Neural cell (in vitro differentiated cells): ENCODE results near the gene ATG14. TPM values are rescaled to one million over a fixed set of nuclear protein-coding genes. Genes with fewer than 3 reads are reported as not detected.

Experiments
- H2AFZ ChIP-seq: fragments of 200-600, 300-800 bp; sonication (generic), shearing (Covaris generic); 2 replicates; pipeline ENCODE4 v1.6.0; 2014; ENCODE audit warnings: low read depth, mild to moderate bottlenecking, antibody characterized with exemption, low read length, moderate library complexity
- H3F3A ChIP-seq: fragments of 200-600 bp; shearing (Covaris generic); 2 replicates; pipeline ENCODE4 v1.6.1; 2016; ENCODE audit warnings: mild to moderate bottlenecking, moderate library complexity, mixed read lengths, antibody characterized with exemption, low read length; ENCODE audit not compliant: insufficient read depth, poor library complexity, severe bottlenecking
- H3K27ac ChIP-seq: fragments of 200-600, 300-800 bp; sonication (generic), shearing (Covaris generic); 2 replicates; pipeline ENCODE4 v1.5.1; 2014; ENCODE audit warnings: mild to moderate bottlenecking, low read length, moderate library complexity
- H3K27me3 ChIP-seq: fragments of 300-800, 200-600 bp; sonication (generic), shearing (Covaris generic); 2 replicates; pipeline ENCODE4 v1.6.0; 2014; ENCODE audit warnings: mild to moderate bottlenecking, low read depth, low read length, moderate library complexity; ENCODE audit not compliant: insufficient read depth
- H3K36me3 ChIP-seq: fragments of 300-800, 200-600 bp; sonication (generic), shearing (Covaris generic); 2 replicates; pipeline ENCODE4 v1.5.1; 2014; ENCODE audit warnings: mild to moderate bottlenecking, antibody characterized with exemption, low read length, moderate library complexity; ENCODE audit not compliant: insufficient read depth
- H3K4me2 ChIP-seq: fragments of 300-800, 200-600 bp; sonication (generic), shearing (Covaris generic); 2 replicates; pipeline ENCODE4 v1.6.0; 2014; ENCODE audit warnings: mild to moderate bottlenecking, low read length
- H3K4me3 ChIP-seq: fragments of 300-800, 200-600 bp; sonication (generic), shearing (Covaris generic); 2 replicates; pipeline ENCODE4 v1.5.1; 2014; ENCODE audit warnings: mild to moderate bottlenecking, low read length, moderate library complexity
- H3K79me2 ChIP-seq: fragments of 200-600 bp; shearing (Covaris generic); replicated peaks from 2 replicates; pipeline ENCODE4 v1.6.0; 2014; ENCODE audit warnings: mild to moderate bottlenecking, low read length, moderate library complexity; ENCODE audit not compliant: insufficient read depth
- H3K9ac ChIP-seq: fragments of 300-800, 200-600 bp; sonication (generic), shearing (Covaris generic); 2 replicates; pipeline ENCODE4 v1.6.1; 2016; ENCODE audit warnings: mild to moderate bottlenecking, low read length, mixed read lengths
- H3K9me2 ChIP-seq: fragments of 200-600 bp; shearing (Covaris generic); 2 replicates; pipeline ENCODE4 v1.6.1; 2016; ENCODE audit warnings: mild to moderate bottlenecking, low read length, mixed read lengths; ENCODE audit not compliant: insufficient read depth
- H3K9me3 ChIP-seq: fragments of 200-600, 300-800 bp; sonication (generic), shearing (Covaris generic); 2 replicates; pipeline ENCODE4 v1.6.1; 2016; ENCODE audit warnings: mild to moderate bottlenecking, mixed run types, low read length, moderate library complexity, mixed read lengths
- H4K20me1 ChIP-seq: fragments of 200-600 bp; shearing (Covaris generic); 2 replicates; pipeline ENCODE4 v1.6.1; 2016; ENCODE audit warnings: mild to moderate bottlenecking, mixed run types; ENCODE audit not compliant: insufficient read depth
- CTCF ChIP-seq: fragments of 450-650 bp; IDR thresholded peaks from 2 replicates; pipeline ENCODE4 v1.5.1; 2014; ENCODE audit warnings: antibody characterized with exemption, mild to moderate bottlenecking, moderate library complexity; ENCODE audit not compliant: poor library complexity, severe bottlenecking
- EP300 ChIP-seq: fragments of 450-650 bp; conservative IDR thresholded peaks from 2 replicates; pipeline ENCODE4 v1.6.1; 2014; ENCODE audit warnings: antibody characterized with exemption, mild to moderate bottlenecking, moderate library complexity; ENCODE audit not compliant: poor library complexity, severe bottlenecking
- EZH2 ChIP-seq: fragments of 200-600, 300-800 bp; shearing (Covaris generic), sonication (generic); IDR thresholded peaks from 2 replicates; pipeline ENCODE4 v1.6.1; 2014; ENCODE audit warnings: antibody characterized with exemption, low read length, borderline replicate concordance, mild to moderate bottlenecking; ENCODE audit not compliant: insufficient read depth, poor library complexity, severe bottlenecking
- MXI1 ChIP-seq: fragments of 450-650 bp; conservative IDR thresholded peaks from 2 replicates; pipeline ENCODE4 v1.6.1; 2014; ENCODE audit warnings: antibody characterized with exemption, mild to moderate bottlenecking; ENCODE audit not compliant: poor library complexity, severe bottlenecking
- POLR2AphosphoS5 ChIP-seq: IDR thresholded peaks from 2 replicates; pipeline ENCODE4 v1.6.1; 2012
- RAD21 ChIP-seq: fragments of 450-650 bp; conservative IDR thresholded peaks from 2 replicates; pipeline ENCODE4 v1.6.1; 2014; ENCODE audit warnings: antibody characterized with exemption, mild to moderate bottlenecking, moderate library complexity
- REST ChIP-seq: IDR thresholded peaks from 2 replicates; pipeline ENCODE4 v1.6.1; 2012; ENCODE audit warnings: borderline replicate concordance
- SMC3 ChIP-seq: fragments of 450-650 bp; conservative IDR thresholded peaks from 2 replicates; pipeline ENCODE4 v1.6.1; 2014; ENCODE audit warnings: antibody characterized with exemption, mild to moderate bottlenecking, moderate library complexity; ENCODE audit not compliant: poor library complexity
- TAF1 ChIP-seq: IDR thresholded peaks from 2 replicates; pipeline ENCODE4 v1.6.1; 2012; ENCODE audit warnings: low read depth
- polyA plus RNA-seq: library from polyadenylated mRNA; depleted of rRNA; stranded (reverse); fragments of >200 nt; gene quantifications from 2 replicates; pipeline ENCODE4 v1.2.3, GENCODE V29; 2014

Gene ATG14
- polyA plus RNA-seq, 1 donor from 2014 or later, result 28.2 TPM

- no peaks in the 10 kb centered on the region for H4K20me1 ChIP-seq
Measured at GRCh38 chr14:55427439-55427838, 15.8 kb upstream of the ATG14 start.

GRCh38 chr14:55426891-55427290 is 15.3 kb upstream of the ATG14 start:
- Histone ChIP-seq H3K4me3 (no peak overlapping the region), H3K27ac (no peak overlapping the region), H3K4me2 (no peak overlapping the region), H4K20me1 (no peaks in the 10 kb centered on the region), H3K9ac (no peak overlapping the region), H3K79me2 (no peaks in the 10 kb centered on the region), H3K9me2 (no peaks in the 10 kb centered on the region), H2AFZ (no peak overlapping the region), H3F3A (no peaks in the 10 kb centered on the region), H3K36me3 (no peaks in the 10 kb centered on the region), H3K27me3 (no peaks in the 10 kb centered on the region), H3K9me3 (no peaks in the 10 kb centered on the region)
- TF ChIP-seq TAF1 (no peak), RAD21 (no peak), REST (no peak), EZH2 (no peak), EP300 (no peak), POLR2AphosphoS5 (no peak), SMC3 (no peak)

More at GRCh38 chr14:55427439-55427838, 15.8 kb upstream of the ATG14 start:
- H3K9me2 ChIP-seq, result no peaks in the 10 kb centered on the region
- H3K4me3 ChIP-seq, result no peak overlapping the region
- no peak overlapping the region for H3K9ac ChIP-seq
- H3F3A ChIP-seq, result no peaks in the 10 kb centered on the region
- H3K27ac ChIP-seq, result no peak overlapping the region
- no peak overlapping the region for H2AFZ ChIP-seq
- H3K79me2 ChIP-seq, result no peaks in the 10 kb centered on the region
- H3K36me3 ChIP-seq, result no peaks in the 10 kb centered on the region
- no peak overlapping the region for H3K4me2 ChIP-seq
- H3K9me3 ChIP-seq, result no peaks in the 10 kb centered on the region
- TF ChIP-seq MXI1 (no peak), REST (no peak), POLR2AphosphoS5 (no peak), TAF1 (no peak), SMC3 (no peak), CTCF (no peak), RAD21 (no peak), EZH2 (no peak), EP300 (no peak)
- H3K27me3 ChIP-seq, result no peaks in the 10 kb centered on the region
